ENCODE results near the gene DOCK8.
A peak's percentile ranks its signal among the peaks of the same experiment; 100 is the strongest.

The DOCK8 gene

GRCh38 chr9:459491-460444 is 245.1 kb downstream of the DOCK8 start:
- DNase-seq (ENCODE audit: low read depth), result no peak

- DNase-seq (ENCODE audit: low read depth), result no peak
Observed at GRCh38 chr9:462121-462520, 247.5 kb downstream of the DOCK8 start.

GRCh38 chr9:462606-463005 is 247.9 kb downstream of the DOCK8 start:
- no peak for DNase-seq (ENCODE audit: low read depth)

GRCh38 chr9:463455-464171 is 248.9 kb downstream of the DOCK8 start:
- no peak for DNase-seq (ENCODE audit: low read depth)

GRCh38 chr9:466747-467146 is 252.1 kb downstream of the DOCK8 start:
- no peak for DNase-seq (ENCODE audit: low read depth)

- DNase-seq (ENCODE audit: low read depth), result no peak
Observed at GRCh38 chr9:468766-469426, 254.2 kb downstream of the DOCK8 start.

GRCh38 chr9:469672-470551 is 255.2 kb downstream of the DOCK8 start:
- peak; percentile 90 for DNase-seq (ENCODE audit: low read depth)

GRCh38 chr9:470552-471194 is 256.0 kb downstream of the DOCK8 start:
- no peak for DNase-seq (ENCODE audit: low read depth)

GRCh38 chr9:471320-471719 is 256.7 kb downstream of the DOCK8 start:
- no peak for DNase-seq (ENCODE audit: low read depth)

- DNase-seq (ENCODE audit: low read depth), result no peak
Observed at GRCh38 chr9:472479-473075, 257.9 kb downstream of the DOCK8 start.

GRCh38 chr9:477193-477592 is 262.5 kb downstream of the DOCK8 start:
- no peak for DNase-seq (ENCODE audit: low read depth)

- DNase-seq (ENCODE audit: low read depth), result no peak
Observed at GRCh38 chr9:479304-479970, 264.8 kb downstream of the DOCK8 start.

GRCh38 chr9:479971-480350 is 265.3 kb downstream of the DOCK8 start:
- DNase-seq (ENCODE audit: low read depth), result no peak

- no peak for DNase-seq (ENCODE audit: low read depth)
Observed at GRCh38 chr9:482739-483138, 268.1 kb downstream of the DOCK8 start.

GRCh38 chr9:486156-486555 is 271.5 kb downstream of the DOCK8 start:
- DNase-seq (ENCODE audit: low read depth), result no peak

GRCh38 chr9:487429-487828 is 272.8 kb downstream of the DOCK8 start:
- no peak for DNase-seq (ENCODE audit: low read depth)

GRCh38 chr9:488448-488847 is 273.8 kb downstream of the DOCK8 start:
- no peak for DNase-seq (ENCODE audit: low read depth)

- DNase-seq (ENCODE audit: low read depth), result no peak
Observed at GRCh38 chr9:489198-490197, 274.8 kb downstream of the DOCK8 start.

- no peak for DNase-seq (ENCODE audit: low read depth)
Observed at GRCh38 chr9:494764-495163, 280.1 kb downstream of the DOCK8 start.
